AG04449 (cell line): Measurements from ENCODE around the gene CASR.

Experiments
- CTCF ChIA-PET: fragments of 350-600 bp; formaldehyde crosslinking; extraction: SDS; loops from one replicate; lab custom pipeline; 2021; ENCODE audit warnings: antibody characterized with exemption; lab: Yijun Ruan, JAX
- POLR2A ChIA-PET: fragments of 400-600, 350-600 bp; formaldehyde crosslinking; extraction: SDS; loops from one replicate; lab custom pipeline; 2020; ENCODE audit warnings: antibody characterized with exemption, inconsistent platforms; lab: Yijun Ruan, JAX
- DNase-seq: peaks from one replicate; pipeline ENCODE4 v3.0.0-alpha.2; 2010; ENCODE audit warnings: low read depth, low spot score
- H3K4me3 ChIP-seq: 2 replicates; pipeline ENCODE4 v1.5.1; 2011; ENCODE audit warnings: low read depth, mild to moderate bottlenecking, control low read depth, low read length
- CTCF ChIP-seq: IDR thresholded peaks from one replicate; pipeline ENCODE4 v1.5.1; 2011; ENCODE audit warnings: mild to moderate bottlenecking, moderate library complexity, low read length, control low read depth, inconsistent platforms; ENCODE audit not compliant: insufficient read depth; ENCODE audit errors: missing control alignments

CASR gene

GRCh38 chr3:122305818-122306621, 122.6 kb downstream of the CASR start:
- DNase-seq: no peak
- H3K4me3 ChIP-seq: no peak overlapping the region
- no peak for TF ChIP-seq CTCF
- CTCF ChIA-PET: no interaction called here
- POLR2A ChIA-PET: no interaction called here

- POLR2A ChIA-PET: no interaction called here
- CTCF ChIA-PET: no interaction called here
- no peak for TF ChIP-seq CTCF
- no peak for DNase-seq
- H3K4me3 ChIP-seq: no peak overlapping the region
Measured at GRCh38 chr3:122306622-122306953, 123.1 kb downstream of the CASR start.

- TF ChIP-seq CTCF: no peak
- no peak for DNase-seq
- ChIA-PET CTCF (no interaction called here), POLR2A (no interaction called here)
- H3K4me3 ChIP-seq: no peak overlapping the region
Measured at GRCh38 chr3:122307094-122307687, 123.7 kb downstream of the CASR start.

GRCh38 chr3:122307976-122308375, 124.5 kb downstream of the CASR start:
- DNase-seq: no peak
- no peak overlapping the region for H3K4me3 ChIP-seq
- ChIA-PET CTCF (no interaction called here), POLR2A (no interaction called here)
- TF ChIP-seq CTCF: no peak

GRCh38 chr3:122310361-122310760, 126.9 kb downstream of the CASR start:
- no peak overlapping the region for H3K4me3 ChIP-seq
- TF ChIP-seq CTCF: no peak
- ChIA-PET CTCF (no interaction called here), POLR2A (no interaction called here)
- no peak for DNase-seq

GRCh38 chr3:122312826-122313225, 129.4 kb downstream of the CASR start:
- DNase-seq: no peak
- ChIA-PET POLR2A (no interaction called here), CTCF (no interaction called here)
- TF ChIP-seq CTCF: no peak
- H3K4me3 ChIP-seq: no peak overlapping the region
